Endodermal cell (in vitro differentiated cells): ENCODE measurements around the gene COPB1. TPM values are rescaled to one million over a fixed set of nuclear protein-coding genes. Genes with fewer than 3 reads are reported as not detected.

ENCODE experiments used
- DNase-seq: peaks from one replicate; pipeline ENCODE4 v3.0.0-alpha.2; 2017
- H3K27ac ChIP-seq: 2 replicates; pipeline ENCODE4 v1.5.1; 2013; ENCODE audit warnings: mild to moderate bottlenecking, low read depth, low read length, moderate library complexity
- H3K27me3 ChIP-seq: 2 replicates; pipeline ENCODE4 v1.6.1; 2013; ENCODE audit warnings: mild to moderate bottlenecking, low read length, moderate library complexity; ENCODE audit not compliant: insufficient read depth, control insufficient read depth, poor library complexity, severe bottlenecking
- H3K36me3 ChIP-seq: 2 replicates; pipeline ENCODE4 v1.7.0; 2013; ENCODE audit warnings: mild to moderate bottlenecking, low read length, moderate library complexity; ENCODE audit not compliant: control insufficient read depth, insufficient read depth
- H3K4me1 ChIP-seq: one replicate; pipeline ENCODE4 v1.7.0; 2013; ENCODE audit warnings: low read length; ENCODE audit not compliant: control insufficient read depth, insufficient read depth
- H3K4me3 ChIP-seq: 2 replicates; pipeline ENCODE4 v1.5.1; 2013; ENCODE audit warnings: mild to moderate bottlenecking, low read length, moderate library complexity
- H3K9ac ChIP-seq: 2 replicates; pipeline ENCODE4 v1.6.1; 2013; ENCODE audit warnings: mild to moderate bottlenecking, low read length, moderate library complexity; ENCODE audit not compliant: poor library complexity, severe bottlenecking; ENCODE audit errors: extremely low read depth
- H3K9me3 ChIP-seq: 2 replicates; pipeline ENCODE4 v1.6.1; 2013; ENCODE audit warnings: mild to moderate bottlenecking, low read length, moderate library complexity; ENCODE audit not compliant: control insufficient read depth
- H3K27ac Mint-ChIP-seq: 2 replicates; pipeline ENCODE4 v1.8.0; 2020; ENCODE audit warnings: mixed read lengths
- H3K27me3 Mint-ChIP-seq: 2 replicates; pipeline ENCODE4 v1.8.0; 2021; ENCODE audit warnings: mild to moderate bottlenecking, mixed read lengths; ENCODE audit not compliant: insufficient read depth
- H3K36me3 Mint-ChIP-seq: 2 replicates; pipeline ENCODE4 v1.8.0; 2020; ENCODE audit warnings: low read depth, mixed read lengths
- H3K4me1 Mint-ChIP-seq: 2 replicates; pipeline ENCODE4 v1.8.0; 2020; ENCODE audit warnings: mixed read lengths
- H3K4me3 Mint-ChIP-seq: 2 replicates; pipeline ENCODE4 v1.8.0; 2020; ENCODE audit warnings: mild to moderate bottlenecking, moderate library complexity, mixed read lengths
- H3K9me3 Mint-ChIP-seq: 2 replicates; pipeline ENCODE4 v1.8.0; 2020; ENCODE audit warnings: mild to moderate bottlenecking, mixed read lengths
- WGBS, 2 experiments: methylation state at CpG; one replicate each; pipeline versions ENCODE4 v1.1.5 to v1.1.7; 2013; ENCODE audit warnings: missing lambda C conversion rate in 2 of 2, mixed read lengths in 1 of 2; ENCODE audit not compliant: insufficient coverage in 1 of 2, insufficient read length in 1 of 2; 5-methylcytosine and 5-hydroxymethylcytosine counted together
- total RNA-seq, 2 donors: library from RNA; stranded (reverse); fragmentation: NEBNext Ultra II Directional in 1 of 2; extraction: Animal tissue kit (Norgen Biotek cat#: 25700) in 1 of 2; gene quantifications; 2 replicates in 1 of 2; 3 replicates in 1 of 2; pipeline ENCODE4 v1.2.1, GENCODE V29; 2021
- TF ChIP-seq, protein P1 (sequence below): fragments of 200-600 bp; sonication (generic); conservative IDR thresholded peaks from 2 replicates; pipeline ENCODE4 v1.5.0; 2021; ENCODE audit warnings: antibody characterized with exemption, mild to moderate bottlenecking

Gene COPB1
- total RNA-seq, 2 donors from 2014 or later = 91.3 to 116 TPM

DNA sequence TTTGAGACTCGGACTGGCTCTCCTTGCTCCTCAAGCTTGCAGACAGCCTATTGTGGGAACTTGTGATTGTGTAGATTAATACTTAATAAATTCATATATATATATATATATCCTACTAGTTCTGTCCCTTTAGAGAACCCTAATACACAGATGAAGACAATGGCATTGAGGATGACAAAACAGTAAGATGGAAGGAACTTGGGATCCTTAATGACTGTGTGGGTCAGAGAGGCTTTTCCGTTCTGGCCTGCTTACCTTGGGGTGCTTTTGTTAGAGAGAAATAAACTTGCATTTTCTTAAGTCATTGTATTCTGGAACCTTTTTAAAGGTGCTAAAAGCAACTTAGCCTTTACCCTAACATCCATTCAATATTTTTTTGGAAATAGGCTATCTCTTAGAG is 91.0 kb downstream of the COPB1 start:
- no peaks in the 10 kb centered on the region for H3K36me3 Mint-ChIP-seq
- Histone ChIP-seq H3K27ac (no peak overlapping the region), H3K9ac (no peak overlapping the region), H3K4me3 (no peak overlapping the region), H3K4me1 (peaks cover 11% of the 10 kb centered on the region), H3K9me3 (no peaks in the 10 kb centered on the region), H3K36me3 (no peaks in the 10 kb centered on the region), H3K27me3 (no peaks in the 10 kb centered on the region)
- no peak overlapping the region for H3K27ac Mint-ChIP-seq
- peaks cover 3% of the 10 kb centered on the region for H3K9me3 Mint-ChIP-seq
- no peak for DNase-seq
- 100% methylated on average over 2 of the region's 2 CpGs; no CpG with 5 or more reads in 1 of the 2 experiments for WGBS, 2 experiments
- TF ChIP-seq, protein P1, sequence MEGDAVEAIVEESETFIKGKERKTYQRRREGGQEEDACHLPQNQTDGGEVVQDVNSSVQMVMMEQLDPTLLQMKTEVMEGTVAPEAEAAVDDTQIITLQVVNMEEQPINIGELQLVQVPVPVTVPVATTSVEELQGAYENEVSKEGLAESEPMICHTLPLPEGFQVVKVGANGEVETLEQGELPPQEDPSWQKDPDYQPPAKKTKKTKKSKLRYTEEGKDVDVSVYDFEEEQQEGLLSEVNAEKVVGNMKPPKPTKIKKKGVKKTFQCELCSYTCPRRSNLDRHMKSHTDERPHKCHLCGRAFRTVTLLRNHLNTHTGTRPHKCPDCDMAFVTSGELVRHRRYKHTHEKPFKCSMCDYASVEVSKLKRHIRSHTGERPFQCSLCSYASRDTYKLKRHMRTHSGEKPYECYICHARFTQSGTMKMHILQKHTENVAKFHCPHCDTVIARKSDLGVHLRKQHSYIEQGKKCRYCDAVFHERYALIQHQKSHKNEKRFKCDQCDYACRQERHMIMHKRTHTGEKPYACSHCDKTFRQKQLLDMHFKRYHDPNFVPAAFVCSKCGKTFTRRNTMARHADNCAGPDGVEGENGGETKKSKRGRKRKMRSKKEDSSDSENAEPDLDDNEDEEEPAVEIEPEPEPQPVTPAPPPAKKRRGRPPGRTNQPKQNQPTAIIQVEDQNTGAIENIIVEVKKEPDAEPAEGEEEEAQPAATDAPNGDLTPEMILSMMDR = no peak
- no peak overlapping the region for H3K4me3 Mint-ChIP-seq
- H3K4me1 Mint-ChIP-seq = peaks cover 36% of the 10 kb centered on the region
- H3K27me3 Mint-ChIP-seq = no peaks in the 10 kb centered on the region

Other genes starting within 250 kb of the COPB1 start
- 10 to 100 TPM; 75.1 to 99.7 TPM for gene RRAS2, start 140.6 kb downstream of the COPB1 start, total RNA-seq
- gene PSMA1, start 20.6 kb upstream of the COPB1 start, total RNA-seq = 100 to 1,000 TPM; 171 to 214 TPM
- 10 to 100 TPM in 1 of 2 donors, 1 to 10 TPM in 1; 9.4 to 11.7 TPM for gene PDE3B, start 144.0 kb upstream of the COPB1 start, total RNA-seq